NB4 (cell line): ENCODE data around the gene PGR.

ENCODE experiments used
- MYC ChIP-seq: IDR thresholded peaks from 2 replicates; pipeline ENCODE4 v1.6.1; 2011; ENCODE audit warnings: low read depth, low read length
- TF ChIP-seq, protein P1 (sequence below): IDR thresholded peaks from one replicate; pipeline ENCODE4 v1.5.1; 2012; ENCODE audit warnings: low read depth, low read length
- TF ChIP-seq, protein P2 (sequence below): IDR thresholded peaks from 2 replicates; pipeline ENCODE4 v1.6.1; 2011; ENCODE audit warnings: low read depth, low read length

DNA sequence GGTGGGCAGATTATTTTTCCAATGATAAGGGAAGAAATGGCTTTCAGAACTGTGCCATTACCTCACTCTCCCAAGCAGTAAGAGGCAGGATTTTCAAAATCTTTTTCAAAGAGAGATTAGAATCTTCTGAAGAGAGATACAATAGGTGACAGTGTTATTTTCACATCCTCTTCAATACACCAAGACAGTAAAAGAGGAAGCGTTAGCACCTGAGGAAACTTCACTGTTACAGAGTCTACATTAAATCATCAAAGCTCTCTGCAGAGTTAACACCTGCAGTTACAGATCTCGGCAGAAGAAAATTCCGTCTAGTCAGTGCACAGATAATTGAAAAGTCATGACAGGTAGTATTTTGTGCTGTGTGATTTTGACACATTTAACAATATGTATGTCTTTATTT is 144.9 kb downstream of the PGR start:
- TF ChIP-seq, protein P1, sequence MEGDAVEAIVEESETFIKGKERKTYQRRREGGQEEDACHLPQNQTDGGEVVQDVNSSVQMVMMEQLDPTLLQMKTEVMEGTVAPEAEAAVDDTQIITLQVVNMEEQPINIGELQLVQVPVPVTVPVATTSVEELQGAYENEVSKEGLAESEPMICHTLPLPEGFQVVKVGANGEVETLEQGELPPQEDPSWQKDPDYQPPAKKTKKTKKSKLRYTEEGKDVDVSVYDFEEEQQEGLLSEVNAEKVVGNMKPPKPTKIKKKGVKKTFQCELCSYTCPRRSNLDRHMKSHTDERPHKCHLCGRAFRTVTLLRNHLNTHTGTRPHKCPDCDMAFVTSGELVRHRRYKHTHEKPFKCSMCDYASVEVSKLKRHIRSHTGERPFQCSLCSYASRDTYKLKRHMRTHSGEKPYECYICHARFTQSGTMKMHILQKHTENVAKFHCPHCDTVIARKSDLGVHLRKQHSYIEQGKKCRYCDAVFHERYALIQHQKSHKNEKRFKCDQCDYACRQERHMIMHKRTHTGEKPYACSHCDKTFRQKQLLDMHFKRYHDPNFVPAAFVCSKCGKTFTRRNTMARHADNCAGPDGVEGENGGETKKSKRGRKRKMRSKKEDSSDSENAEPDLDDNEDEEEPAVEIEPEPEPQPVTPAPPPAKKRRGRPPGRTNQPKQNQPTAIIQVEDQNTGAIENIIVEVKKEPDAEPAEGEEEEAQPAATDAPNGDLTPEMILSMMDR, result no peak
- TF ChIP-seq, protein P2, sequence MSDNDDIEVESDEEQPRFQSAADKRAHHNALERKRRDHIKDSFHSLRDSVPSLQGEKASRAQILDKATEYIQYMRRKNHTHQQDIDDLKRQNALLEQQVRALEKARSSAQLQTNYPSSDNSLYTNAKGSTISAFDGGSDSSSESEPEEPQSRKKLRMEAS, result no peak
- no peak for TF ChIP-seq MYC
